ENCODE measurements around the gene TMEM242.

DNA sequence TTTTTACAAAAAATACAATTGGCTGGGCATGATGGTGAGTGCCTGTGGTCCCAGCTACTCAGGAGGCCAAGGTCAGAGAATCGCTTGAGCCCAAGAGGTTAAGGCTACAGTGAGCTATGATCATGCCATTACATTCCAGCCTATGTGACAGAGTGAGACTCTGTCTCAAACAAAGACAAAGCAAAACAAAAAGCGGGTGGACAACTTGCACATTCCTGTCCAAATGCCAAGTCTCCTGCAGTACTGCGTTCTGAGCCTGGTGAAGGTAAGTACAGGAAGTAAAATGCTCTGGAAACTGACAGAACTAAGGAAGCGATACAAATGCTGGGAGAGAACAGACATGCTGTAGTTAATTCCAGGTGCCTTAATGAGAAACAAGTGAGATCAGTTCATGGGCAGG is 20.4 kb upstream of the TMEM242 start:
- no peak for TF ChIP-seq CTCF (IDR thresholded peaks at IDR 0.05 in 4 of 5, conservative IDR thresholded peaks at IDR 0.05 in 1 of 5)
- no peak for TF ChIP-seq POLR2A (IDR thresholded peaks at IDR 0.05)
